CD4-positive, alpha-beta memory T cell (primary cell): ENCODE data around the gene ODF2. TPM values are rescaled to one million over a fixed set of nuclear protein-coding genes. Genes with fewer than 3 reads are reported as not detected.

ENCODE experiments used
- CTCF ChIA-PET: fragments of 350-600 bp; sonication (Branson Sonifier 250); formaldehyde crosslinking; loops from one replicate; lab custom pipeline; 2021; ENCODE audit warnings: inconsistent platforms; ENCODE audit not compliant: partially characterized antibody; lab: Charles Lee
- POLR2A ChIA-PET: fragments of 350-600 bp; sonication (Branson Sonifier 250); formaldehyde crosslinking; loops from one replicate; lab custom pipeline; 2021; ENCODE audit not compliant: partially characterized antibody; lab: Charles Lee
- DNase-seq, 5 donors: peaks; one replicate each; pipeline versions ENCODE4 v3.0.0 to v3.0.0-alpha.2; 2020 to 2022; ENCODE audit warnings: mixed read lengths in 1 of 5
- H3K27ac ChIP-seq: one replicate; pipeline ENCODE4 v1.7.0; 2013; ENCODE audit warnings: low read depth, low read length
- H3K27me3 ChIP-seq: 2 replicates; pipeline ENCODE4 v1.7.0; 2013; ENCODE audit warnings: mild to moderate bottlenecking, low read length, moderate library complexity; ENCODE audit not compliant: insufficient read depth
- H3K36me3 ChIP-seq: 2 replicates; pipeline ENCODE4 v1.7.0; 2013; ENCODE audit warnings: mild to moderate bottlenecking, low read length, moderate library complexity; ENCODE audit not compliant: insufficient read depth
- H3K4me1 ChIP-seq: 2 replicates; pipeline ENCODE4 v1.7.0; 2013; ENCODE audit warnings: mild to moderate bottlenecking, low read length, moderate library complexity; ENCODE audit not compliant: insufficient read depth
- H3K4me3 ChIP-seq, 2 donors: one replicate each; pipeline ENCODE4 v1.7.0; 2013; ENCODE audit warnings: low read length in 2 of 2, mild to moderate bottlenecking in 1 of 2
- H3K9me3 ChIP-seq, 2 donors: one replicate each; pipeline ENCODE4 v1.7.0; 2013; ENCODE audit warnings: low read length in 2 of 2, control low read depth in 1 of 2; ENCODE audit not compliant: control insufficient read depth in 1 of 2
- H3K27ac Mint-ChIP-seq, 7 donors: one replicate each; pipeline ENCODE4 v1.8.0; 2020 to 2021; ENCODE audit warnings: mixed read lengths in 7 of 7, mild to moderate bottlenecking in 6 of 7, inconsistent platforms in 3 of 7, moderate library complexity in 3 of 7
- H3K27me3 Mint-ChIP-seq, 2 donors: one replicate each; pipeline ENCODE4 v1.8.0; 2020 to 2021; ENCODE audit warnings: mixed read lengths in 2 of 2
- H3K36me3 Mint-ChIP-seq, 2 donors: one replicate each; pipeline ENCODE4 v1.8.0; 2020 to 2021; ENCODE audit warnings: mixed read lengths in 2 of 2, inconsistent platforms in 1 of 2, mild to moderate bottlenecking in 1 of 2
- H3K4me1 Mint-ChIP-seq, 4 donors: one replicate each; pipeline ENCODE4 v1.8.0; 2020 to 2021; ENCODE audit warnings: mixed read lengths in 4 of 4, mild to moderate bottlenecking in 1 of 4
- H3K4me3 Mint-ChIP-seq, 8 donors: one replicate each; pipeline ENCODE4 v1.8.0; 2020 to 2021; ENCODE audit warnings: mixed read lengths in 8 of 8, mild to moderate bottlenecking in 7 of 8, moderate library complexity in 6 of 8, inconsistent platforms in 3 of 8
- H3K9me3 Mint-ChIP-seq, 8 donors: one replicate each; pipeline ENCODE4 v1.8.0; 2020 to 2021; ENCODE audit warnings: mixed read lengths in 8 of 8, mild to moderate bottlenecking in 5 of 8, inconsistent platforms in 3 of 8, moderate library complexity in 1 of 8
- intact Hi-C: fragments of 100-400 bp; cut with micrococcal nuclease; formaldehyde crosslinking; loops from one replicate; pipeline ENCODE4 v1.15.1; 2023
- polyA plus RNA-seq, 2 donors: library from polyadenylated mRNA; unstranded; fragments of 300-500 nt; fragmentation: Illumina TruSeq; gene quantifications; one replicate each; pipeline ENCODE4 v1.2.3, GENCODE V29; 2021
- total RNA-seq, 2 experiments: library from RNA; stranded (reverse); gene quantifications; one replicate each; pipeline ENCODE4 v1.2.3, GENCODE V29; 2021

ODF2 gene
- total and polyA plus RNA-seq, 4 experiments from 2014 or later: 10.0 to 33.6 (median 28.5) TPM

- Mint-ChIP-seq H3K36me3 (peaks cover 47 to 54% of the 10 kb centered on the region in 2 donors), H3K4me1 (no peaks in the 10 kb centered on the region), H3K27ac (peak overlapping the region in 1 of 7 donors; percentile 63), H3K27me3 (no peaks in the 10 kb centered on the region), H3K9me3 (no peaks in the 10 kb centered on the region), H3K4me3 (no peak overlapping the region)
- Histone ChIP-seq H3K9me3 (no peaks in the 10 kb centered on the region), H3K36me3 (peaks cover 41% of the 10 kb centered on the region), H3K4me3 (no peak overlapping the region), H3K27ac (no peak overlapping the region), H3K27me3 (no peaks in the 10 kb centered on the region), H3K4me1 (no peaks in the 10 kb centered on the region)
- intact Hi-C loops: no loop called here
- CTCF ChIA-PET: no interaction called here
- no peak for DNase-seq
- POLR2A ChIA-PET: no interaction called here
These were observed 23.5 kb downstream of the ODF2 start for GRCh38 chr9:128479262-128479661.

- peaks cover 44 to 59% of the 10 kb centered on the region in 2 donors for H3K36me3 Mint-ChIP-seq
- no peak overlapping the region for H3K27ac Mint-ChIP-seq
- no peak overlapping the region for H3K4me3 Mint-ChIP-seq
- H3K27ac ChIP-seq: no peak overlapping the region
- no peaks in the 10 kb centered on the region for H3K9me3 Mint-ChIP-seq
- peaks cover 57% of the 10 kb centered on the region for H3K36me3 ChIP-seq
- ChIA-PET CTCF (no interaction called here), POLR2A (no interaction called here)
- H3K9me3 ChIP-seq: no peaks in the 10 kb centered on the region
- no peak for DNase-seq
- no peaks in the 10 kb centered on the region for H3K4me1 Mint-ChIP-seq
- no peaks in the 10 kb centered on the region for H3K27me3 Mint-ChIP-seq
- no peak overlapping the region for H3K4me3 ChIP-seq
- no peaks in the 10 kb centered on the region for H3K27me3 ChIP-seq
- intact Hi-C loops: no loop called here
- no peaks in the 10 kb centered on the region for H3K4me1 ChIP-seq
These were observed 25.8 kb downstream of the ODF2 start for GRCh38 chr9:128481561-128481960.

GRCh38 chr9:128482186-128482585, 26.4 kb downstream of the ODF2 start:
- Histone ChIP-seq H3K36me3 (peaks cover 63% of the 10 kb centered on the region), H3K9me3 (no peaks in the 10 kb centered on the region), H3K4me3 (no peak overlapping the region), H3K27me3 (no peaks in the 10 kb centered on the region), H3K4me1 (no peaks in the 10 kb centered on the region), H3K27ac (no peak overlapping the region)
- Mint-ChIP-seq H3K36me3 (peaks cover 47 to 65% of the 10 kb centered on the region in 2 donors), H3K9me3 (no peaks in the 10 kb centered on the region), H3K27me3 (no peaks in the 10 kb centered on the region), H3K4me3 (no peak overlapping the region), H3K4me1 (no peaks in the 10 kb centered on the region), H3K27ac (peak overlapping the region in 1 of 7 donors; percentile 17)
- no peak for DNase-seq
- intact Hi-C loops: no loop called here
- CTCF ChIA-PET: interaction anchor here (0.5 kb wide), 1 partner anchor 205 kb away, joined by 3 read pairs; no protein-coding TSS in a partner anchor
- POLR2A ChIA-PET: no interaction called here

GRCh38 chr9:128484686-128485413, 29.0 kb downstream of the ODF2 start:
- H3K27ac Mint-ChIP-seq: no peak overlapping the region
- CTCF ChIA-PET: interaction anchor here (1.4 kb wide), 1 partner anchor 123 kb away, joined by 3 read pairs; no protein-coding TSS in a partner anchor
- H3K27me3 ChIP-seq: no peaks in the 10 kb centered on the region
- DNase-seq: no peak
- no peak overlapping the region for H3K4me3 Mint-ChIP-seq
- no peaks in the 10 kb centered on the region for H3K9me3 Mint-ChIP-seq
- intact Hi-C loops: no loop called here
- H3K9me3 ChIP-seq: no peaks in the 10 kb centered on the region
- H3K4me1 ChIP-seq: no peaks in the 10 kb centered on the region
- peaks cover 58% of the 10 kb centered on the region for H3K36me3 ChIP-seq
- POLR2A ChIA-PET: interaction anchor here (1.8 kb wide), 1 partner anchor 27 kb away, joined by 5 read pairs; no protein-coding TSS in a partner anchor
- H3K36me3 Mint-ChIP-seq: peaks cover 52 to 71% of the 10 kb centered on the region in 2 donors
- H3K4me3 ChIP-seq: no peak overlapping the region
- H3K4me1 Mint-ChIP-seq: no peaks in the 10 kb centered on the region
- H3K27ac ChIP-seq: no peak overlapping the region
- no peaks in the 10 kb centered on the region for H3K27me3 Mint-ChIP-seq

GRCh38 chr9:128485414-128485855, 29.6 kb downstream of the ODF2 start:
- Mint-ChIP-seq H3K9me3 (no peaks in the 10 kb centered on the region), H3K36me3 (peaks cover 54 to 76% of the 10 kb centered on the region in 2 donors), H3K4me1 (no peaks in the 10 kb centered on the region), H3K27me3 (no peaks in the 10 kb centered on the region), H3K4me3 (no peak overlapping the region), H3K27ac (no peak overlapping the region)
- Histone ChIP-seq H3K9me3 (no peaks in the 10 kb centered on the region), H3K36me3 (peaks cover 59% of the 10 kb centered on the region), H3K4me1 (no peaks in the 10 kb centered on the region), H3K27ac (no peak overlapping the region), H3K4me3 (no peak overlapping the region), H3K27me3 (no peaks in the 10 kb centered on the region)
- CTCF ChIA-PET: interaction anchor here (1.4 kb wide), 1 partner anchor 123 kb away, joined by 3 read pairs; no protein-coding TSS in a partner anchor
- POLR2A ChIA-PET: interaction anchor here (1.8 kb wide), 1 partner anchor 28 kb away, joined by 5 read pairs; no protein-coding TSS in a partner anchor
- intact Hi-C loops: no loop called here
- no peak for DNase-seq

GRCh38 chr9:128486201-128486600, 30.4 kb downstream of the ODF2 start:
- Mint-ChIP-seq H3K4me3 (no peak overlapping the region), H3K36me3 (peaks cover 55 to 76% of the 10 kb centered on the region in 2 donors), H3K27me3 (no peaks in the 10 kb centered on the region), H3K27ac (peak overlapping the region in 3 of 7 donors; percentile 19 to 60 (median 43)), H3K9me3 (no peaks in the 10 kb centered on the region), H3K4me1 (no peaks in the 10 kb centered on the region)
- Histone ChIP-seq H3K36me3 (peaks cover 58% of the 10 kb centered on the region), H3K4me3 (no peak overlapping the region), H3K27ac (no peak overlapping the region), H3K9me3 (no peaks in the 10 kb centered on the region), H3K27me3 (no peaks in the 10 kb centered on the region), H3K4me1 (no peaks in the 10 kb centered on the region)
- ChIA-PET POLR2A (no interaction called here), CTCF (interaction anchor here (1.4 kb wide), 1 partner anchor 124 kb away, joined by 3 read pairs; no protein-coding TSS in a partner anchor)
- no peak for DNase-seq
- intact Hi-C loops: no loop called here

GRCh38 chr9:128493424-128493823, 37.6 kb downstream of the ODF2 start:
- Mint-ChIP-seq H3K9me3 (no peaks in the 10 kb centered on the region), H3K4me1 (no peaks in the 10 kb centered on the region), H3K27me3 (no peaks in the 10 kb centered on the region), H3K27ac (no peak overlapping the region), H3K36me3 (peaks cover 42 to 64% of the 10 kb centered on the region in 2 donors), H3K4me3 (no peak overlapping the region)
- Histone ChIP-seq H3K36me3 (peaks cover 44% of the 10 kb centered on the region), H3K4me1 (no peaks in the 10 kb centered on the region), H3K9me3 (no peaks in the 10 kb centered on the region), H3K27me3 (no peaks in the 10 kb centered on the region), H3K27ac (no peak overlapping the region), H3K4me3 (no peak overlapping the region)
- intact Hi-C loops: no loop called here
- ChIA-PET POLR2A (interaction anchor here (1.0 kb wide), 1 partner anchor 60 kb away, joined by 4 read pairs; no protein-coding TSS in a partner anchor), CTCF (interaction anchor here (0.7 kb wide), 1 partner anchor 369 kb away, joined by 3 read pairs; no protein-coding TSS in a partner anchor)
- DNase-seq: no peak
